ENCODE measurements around the gene PPP3R1.

GRCh38 chr2:68244456-68244855 lies 7.9 kb downstream of the PPP3R1 start:
- TF ChIP-seq PTBP1 (IDR thresholded peaks at IDR 0.05; ENCODE audit: low read depth, low read length) = no peak
- TF ChIP-seq CBX8 (IDR thresholded peaks at IDR 0.05; ENCODE audit: borderline replicate concordance, extremely low read depth, low read depth, low read length, poor library complexity, severe bottlenecking) = no peak

Measured in K562 (cell line).